A549 (cell line): Measurements from ENCODE around the gene CD34. TPM values are rescaled to one million over a fixed set of nuclear protein-coding genes. Genes with fewer than 3 reads are reported as not detected.

Experiments used
- ATAC-seq, 2 experiments: fragments of 200-7000 bp in 1 of 2; fragments of >200 bp in 1 of 2; cut with Nextera tagmentation in 1 of 2; cut with Tn5 transposase in 1 of 2; 3 replicates each; pipeline versions ENCODE4 v1.8.0 to v1.9.1; 2018 to 2020; ENCODE audit warnings: mild to moderate bottlenecking in 1 of 2, moderate library complexity in 1 of 2
- CTCF ChIA-PET: fragments of 300-600 bp; sonication (Branson Sonifier 250); formaldehyde crosslinking; extraction: SDS; loops from one replicate; lab custom pipeline; 2021; ENCODE audit warnings: antibody characterized with exemption, inconsistent platforms; lab: Yijun Ruan, JAX
- POLR2A ChIA-PET: fragments of 350-600 bp; formaldehyde crosslinking; extraction: SDS; loops from one replicate; lab custom pipeline; 2021; ENCODE audit warnings: antibody characterized with exemption, inconsistent platforms; lab: Yijun Ruan, JAX
- DNase-seq, 2 experiments: peaks; one replicate each; pipeline versions ENCODE4 v3.0.0 to v3.0.0-alpha.2; 2011 to 2016; ENCODE audit warnings: low read depth in 1 of 2, low spot score in 1 of 2
- FAIRE-seq: peaks from 2 replicates; lab custom pipeline; 2011; peaks lifted over from hg19 to GRCh38; lab: Jason Lieb, UNC
- H3K27ac ChIP-seq, 2 experiments: fragments of >200 bp; sonication (Bioruptor Twin); formaldehyde crosslinking; 3 replicates each; pipeline ENCODE4 v1.5.1; 2016 to 2017
- H3K4me1 ChIP-seq: fragments of >200 bp; sonication (Bioruptor Twin); formaldehyde crosslinking; 3 replicates; pipeline ENCODE4 v1.6.1; 2016
- H3K4me2 ChIP-seq: fragments of >200 bp; sonication (Bioruptor Twin); formaldehyde crosslinking; 3 replicates; pipeline ENCODE4 v1.6.1; 2016
- H3K4me3 ChIP-seq: fragments of >200 bp; sonication (Bioruptor Twin); formaldehyde crosslinking; 3 replicates; pipeline ENCODE4 v1.5.1; 2016
- H3K9me3 ChIP-seq: fragments of >200 bp; sonication (Bioruptor Twin); formaldehyde crosslinking; 3 replicates; pipeline ENCODE4 v1.6.1; 2016
- CTCF ChIP-seq: fragments of >200 bp; sonication (Bioruptor Twin); formaldehyde crosslinking; IDR thresholded peaks from 3 replicates; pipeline ENCODE4 v1.5.1; 2016
- HEYL ChIP-seq: fragments of 250-450 bp; sonication (Bioruptor Pico); IDR thresholded peaks from 2 replicates; pipeline ENCODE4 v1.8.0; 2021; ENCODE audit warnings: mild to moderate bottlenecking, moderate library complexity
- PHF8 ChIP-seq: fragments of 200-600 bp; sonication (generic); IDR thresholded peaks from 2 replicates; pipeline ENCODE4 v1.6.1; 2016; ENCODE audit warnings: low read depth, mild to moderate bottlenecking, antibody characterized with exemption, moderate library complexity, borderline replicate concordance
- USF2 ChIP-seq: fragments of 450-650 bp; IDR thresholded peaks from 2 replicates; pipeline ENCODE4 v1.6.1; 2014; ENCODE audit warnings: antibody characterized with exemption
- WGBS: methylation state at CpG from one replicate; pipeline ENCODE4 v1.1.6; 2017; ENCODE audit errors: missing lambda C conversion rate; 5-methylcytosine and 5-hydroxymethylcytosine counted together
- polyA plus RNA-seq, 4 experiments: library from polyadenylated mRNA; depleted of rRNA in 3 of 4; stranded (reverse); fragments of >200 nt; fragmentation: RNase III in 1 of 4; extraction: RNeasy Plus Mini Kit Qiagen cat#74134 plus additional on column Dnase treatment in 1 of 4; gene quantifications; 2 replicates in 3 of 4; 3 replicates in 1 of 4; pipeline ENCODE4 v1.2.3, GENCODE V29; 2011 to 2017

The CD34 gene
- polyA plus RNA-seq, 2 of the 4 experiments (the other 2 are of a cell fraction) = 0.05 TPM; not detected in 1

GRCh38 chr1:207832796-207833195, 78.1 kb downstream of the CD34 start:
- DNase-seq (no peak), ATAC-seq (no peak), FAIRE-seq (no peak)
- ChIA-PET CTCF (interaction anchor here (1.2 to 4.6 kb wide), 6 partner anchors 9 to 131 kb away, joined by 3 to 20 read pairs (median 8); no protein-coding TSS in a partner anchor), POLR2A (no interaction called here)
- Histone ChIP-seq H3K9me3 (no peaks in the 10 kb centered on the region), H3K4me3 (no peak overlapping the region), H3K4me1 (peaks cover 6% of the 10 kb centered on the region; the same call in 2 of the 3 replicates), H3K4me2 (no peak overlapping the region), H3K27ac (no peak overlapping the region)
- TF ChIP-seq HEYL = no peak
- no peak for TF ChIP-seq CTCF
- WGBS = 98% methylated on average over 5 of the region's 8 CpGs

- no peak for ATAC-seq
- H3K27ac ChIP-seq = no peak overlapping the region
- POLR2A ChIA-PET = no interaction called here
- no peak overlapping the region for H3K4me2 ChIP-seq
- H3K4me3 ChIP-seq = no peak overlapping the region
- FAIRE-seq = no peak
- no peaks in the 10 kb centered on the region for H3K9me3 ChIP-seq
- TF ChIP-seq USF2 (0 out of 2 replicates have a peak, but pooled peaks have one; percentile 15), PHF8 (no peak)
- H3K4me1 ChIP-seq = peaks cover 17% of the 10 kb centered on the region
- CTCF ChIA-PET = interaction anchor here (1.0 to 16.6 kb wide), 5 partner anchors 8 to 53 kb away, joined by 4 to 260 read pairs (median 9); no protein-coding TSS in a partner anchor
- DNase-seq = no peak
- WGBS = 86% methylated on average over 8 of the region's 9 CpGs
Measured at GRCh38 chr1:207831517-207832327, 79.2 kb downstream of the CD34 start.

Other genes starting within 250 kb of the CD34 start
- gene CD46, start 159.1 kb downstream of the CD34 start, polyA plus RNA-seq (2011; rRNA removed) = 216 and 239 TPM in 2 replicates
- gene CD46, start 159.1 kb downstream of the CD34 start, polyA plus RNA-seq (2017; fragmentation: RNase III; extraction: RNeasy Plus Mini Kit Qiagen cat#74134 plus additional on column Dnase treatment) = 123 to 146 TPM (median 142 TPM) in 3 replicates